Testis (tissue), 3 donors: ENCODE data around the gene RPE. TPM values are rescaled to one million over a fixed set of nuclear protein-coding genes. Genes with fewer than 3 reads are reported as not detected.

ENCODE experiments used
- DNase-seq: peaks from one replicate; pipeline ENCODE4 v3.0.0-alpha.2; 2019
- H3K27ac ChIP-seq, 2 donors: fragments of 200-600 bp; sonication (generic); one replicate each; pipeline ENCODE4 v1.5.1; 2019
- H3K27me3 ChIP-seq: fragments of 200-600 bp; sonication (generic); one replicate; pipeline ENCODE4 v1.5.1; 2019
- H3K36me3 ChIP-seq: fragments of 200-600 bp; sonication (generic); one replicate; pipeline ENCODE4 v1.5.1; 2017; ENCODE audit warnings: low read depth; ENCODE audit errors: missing control alignments
- H3K4me1 ChIP-seq: fragments of 200-600 bp; sonication (generic); one replicate; pipeline ENCODE4 v1.5.1; 2019
- H3K4me3 ChIP-seq, 2 donors: fragments of 200-600 bp; sonication (generic); one replicate each; pipeline ENCODE4 v1.5.1; 2017 to 2019
- H3K9me3 ChIP-seq: fragments of 200-600 bp; sonication (generic); one replicate; pipeline ENCODE4 v1.5.1; 2017
- POLR2A ChIP-seq: fragments of 450-650 bp; IDR thresholded peaks from one replicate; pipeline ENCODE4 v1.6.1; 2017; ENCODE audit warnings: antibody characterized with exemption, mild to moderate bottlenecking, moderate library complexity
- WGBS, 2 donors: methylation state at CpG; one replicate each; pipeline ENCODE4 v1.1.5; 2018; 5-methylcytosine and 5-hydroxymethylcytosine counted together
- intact Hi-C: fragments of 100-400 bp; cut with DNase I; formaldehyde crosslinking; loops from one replicate; pipeline ENCODE4 v1.15.1; 2023; ENCODE audit warnings: low total_unique reads
- polyA plus RNA-seq: library from polyadenylated mRNA; stranded (reverse); fragments of 350-450 nt; fragmentation: Illumina TruSeq; extraction: RNeasy Lipid Tissue Mini Kit (QIAGEN cat#74804); gene quantifications from one replicate; pipeline ENCODE4 v1.2.3, GENCODE V29; 2014; ENCODE audit warnings: low read depth, low replicate concordance; ENCODE audit not compliant: insufficient read depth
- total RNA-seq, 2 donors: library from RNA; depleted of rRNA; stranded (reverse); fragments of >200 nt; gene quantifications; one replicate each; pipeline ENCODE4 v1.2.3, GENCODE V29; 2016
- TF ChIP-seq, protein P1 (sequence below), 3 experiments: fragments of 450-650 bp in 2 of 3; fragments of 200-600 bp in 1 of 3; sonication (generic) in 1 of 3; IDR thresholded peaks; one replicate each; pipeline ENCODE4 v1.5.1; 2016 to 2019; ENCODE audit warnings: antibody characterized with exemption in 3 of 3, mild to moderate bottlenecking in 2 of 3, moderate library complexity in 1 of 3

Gene RPE
- total and polyA plus RNA-seq, 3 donors from 2014 or later: 26.9 to 58.7 (median 35.9) TPM

DNA sequence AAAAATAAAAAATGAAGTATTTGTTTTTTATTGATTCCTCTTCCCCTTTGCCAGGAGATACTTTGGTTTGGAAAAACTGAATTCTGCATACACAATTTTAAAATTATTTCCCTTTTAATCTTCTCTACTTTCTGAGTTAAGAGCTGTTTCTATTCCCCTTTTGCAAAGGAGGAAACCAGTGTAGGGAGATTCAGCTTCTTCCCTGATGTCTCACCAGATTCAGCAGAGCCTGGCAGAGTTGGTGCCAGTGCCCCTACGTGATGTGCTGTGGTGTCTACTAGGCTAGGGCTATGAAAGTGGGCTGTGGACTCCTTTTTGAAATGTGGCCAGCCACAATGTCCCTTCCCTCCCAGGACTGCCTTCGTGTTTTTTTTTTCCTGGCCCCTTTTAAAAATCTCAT is 2.4 kb downstream of the RPE start:
- intact Hi-C loops: no loop called here
- Histone ChIP-seq H3K27ac (no peak overlapping the region), H3K36me3 (no peaks in the 10 kb centered on the region), H3K27me3 (no peaks in the 10 kb centered on the region), H3K4me3 (no peak overlapping the region), H3K9me3 (no peaks in the 10 kb centered on the region), H3K4me1 (peaks cover 11% of the 10 kb centered on the region)
- no peak for DNase-seq
- TF ChIP-seq, protein P1, sequence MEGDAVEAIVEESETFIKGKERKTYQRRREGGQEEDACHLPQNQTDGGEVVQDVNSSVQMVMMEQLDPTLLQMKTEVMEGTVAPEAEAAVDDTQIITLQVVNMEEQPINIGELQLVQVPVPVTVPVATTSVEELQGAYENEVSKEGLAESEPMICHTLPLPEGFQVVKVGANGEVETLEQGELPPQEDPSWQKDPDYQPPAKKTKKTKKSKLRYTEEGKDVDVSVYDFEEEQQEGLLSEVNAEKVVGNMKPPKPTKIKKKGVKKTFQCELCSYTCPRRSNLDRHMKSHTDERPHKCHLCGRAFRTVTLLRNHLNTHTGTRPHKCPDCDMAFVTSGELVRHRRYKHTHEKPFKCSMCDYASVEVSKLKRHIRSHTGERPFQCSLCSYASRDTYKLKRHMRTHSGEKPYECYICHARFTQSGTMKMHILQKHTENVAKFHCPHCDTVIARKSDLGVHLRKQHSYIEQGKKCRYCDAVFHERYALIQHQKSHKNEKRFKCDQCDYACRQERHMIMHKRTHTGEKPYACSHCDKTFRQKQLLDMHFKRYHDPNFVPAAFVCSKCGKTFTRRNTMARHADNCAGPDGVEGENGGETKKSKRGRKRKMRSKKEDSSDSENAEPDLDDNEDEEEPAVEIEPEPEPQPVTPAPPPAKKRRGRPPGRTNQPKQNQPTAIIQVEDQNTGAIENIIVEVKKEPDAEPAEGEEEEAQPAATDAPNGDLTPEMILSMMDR (IDR thresholded peaks at IDR 0.05): no peak
- TF ChIP-seq POLR2A: no peak
- WGBS, 2 donors: 62 to 68% methylated on average over 2 of the region's 2 CpGs

DNA sequence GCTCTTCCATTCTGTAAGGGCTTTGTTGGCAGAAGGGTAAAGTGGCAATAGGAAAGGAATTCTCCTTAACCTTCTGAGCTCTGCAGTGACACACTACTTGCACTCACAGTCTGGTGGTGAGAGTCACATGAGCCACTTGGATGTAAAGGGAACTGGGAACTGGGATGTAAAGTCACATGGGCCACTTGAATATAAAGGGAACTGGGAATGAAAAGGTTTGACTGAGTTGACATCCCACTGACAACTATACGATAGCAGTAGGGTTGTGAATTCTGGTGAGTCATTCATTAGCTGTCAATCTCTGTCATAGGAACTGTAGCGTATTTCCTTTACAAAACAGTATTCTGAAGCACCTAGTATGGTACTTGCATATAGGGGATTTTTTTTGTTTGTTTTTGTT is 5.5 kb downstream of the RPE start:
- peaks cover 6% of the 10 kb centered on the region for H3K4me1 ChIP-seq

DNA sequence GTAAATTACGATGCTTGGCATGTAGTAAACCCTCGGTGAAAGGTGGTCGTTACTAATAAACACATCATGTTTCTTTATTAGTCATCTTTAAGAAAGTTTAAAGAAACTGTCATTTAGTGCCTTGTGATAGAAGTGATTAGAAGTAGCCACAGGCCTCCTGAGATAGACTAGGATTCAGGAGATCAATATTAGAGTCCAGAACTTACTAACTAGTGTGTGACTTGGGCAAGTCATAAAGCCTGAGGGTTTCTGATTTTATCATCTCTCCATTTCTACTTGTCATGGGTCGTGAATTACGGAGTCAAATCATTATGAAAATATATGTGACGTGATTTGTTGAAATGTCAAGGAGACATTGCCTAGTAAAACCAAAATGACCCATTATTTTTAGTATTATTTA is 6.7 kb downstream of the RPE start:
- WGBS, 2 donors: 76 to 77% methylated on average over 6 of the region's 6 CpGs
- intact Hi-C loops: no loop called here
- DNase-seq: no peak

More for the DNA sequence above, 5.5 kb downstream of the RPE start:
- Histone ChIP-seq H3K4me3 (no peak overlapping the region), H3K27ac (no peak overlapping the region), H3K27me3 (no peaks in the 10 kb centered on the region), H3K9me3 (no peaks in the 10 kb centered on the region), H3K36me3 (no peaks in the 10 kb centered on the region)
- intact Hi-C loops: no loop called here
- TF ChIP-seq POLR2A: no peak
- TF ChIP-seq, protein P1 (IDR thresholded peaks at IDR 0.05): no peak
- DNase-seq: no peak
- WGBS, 2 donors: 90 to 96% methylated on average over 2 of the region's 2 CpGs

DNA sequence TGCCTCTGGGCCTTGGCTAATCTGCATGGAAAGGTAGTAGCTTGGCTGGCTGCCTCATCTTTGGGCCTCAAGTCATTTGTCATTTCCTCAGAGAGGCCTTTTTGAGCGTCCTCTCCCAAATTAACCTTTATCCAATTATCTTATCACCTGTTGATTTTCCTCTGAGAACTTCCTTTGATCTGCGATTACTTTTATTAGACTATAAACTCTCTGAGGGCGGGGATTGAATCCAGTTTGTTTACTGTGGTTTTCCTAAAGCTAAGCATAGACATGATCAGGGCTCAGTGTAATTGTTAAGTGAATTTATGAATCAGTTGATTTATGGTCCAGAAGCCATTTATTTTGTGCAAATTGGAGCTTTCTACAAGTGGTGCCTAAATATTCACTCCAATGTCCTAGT is 7.5 kb downstream of the RPE start:
- H3K27me3 ChIP-seq: no peaks in the 10 kb centered on the region
- no peaks in the 10 kb centered on the region for H3K36me3 ChIP-seq
- H3K4me3 ChIP-seq: no peak overlapping the region
- 81 to 87% methylated on average over 3 of the region's 3 CpGs for WGBS, 2 donors
- intact Hi-C loops: no loop called here
- no peak for TF ChIP-seq POLR2A
- TF ChIP-seq, protein P1 (IDR thresholded peaks at IDR 0.05): no peak
- DNase-seq: no peak
- no peaks in the 10 kb centered on the region for H3K9me3 ChIP-seq
- H3K27ac ChIP-seq: no peak overlapping the region
- peaks cover 6% of the 10 kb centered on the region for H3K4me1 ChIP-seq

More for the DNA sequence above, 6.7 kb downstream of the RPE start:
- Histone ChIP-seq H3K4me1 (peaks cover 6% of the 10 kb centered on the region), H3K27me3 (no peaks in the 10 kb centered on the region), H3K27ac (no peak overlapping the region), H3K36me3 (no peaks in the 10 kb centered on the region), H3K4me3 (no peak overlapping the region), H3K9me3 (no peaks in the 10 kb centered on the region)
- TF ChIP-seq POLR2A: no peak
- TF ChIP-seq, protein P1 (IDR thresholded peaks at IDR 0.05): no peak

DNA sequence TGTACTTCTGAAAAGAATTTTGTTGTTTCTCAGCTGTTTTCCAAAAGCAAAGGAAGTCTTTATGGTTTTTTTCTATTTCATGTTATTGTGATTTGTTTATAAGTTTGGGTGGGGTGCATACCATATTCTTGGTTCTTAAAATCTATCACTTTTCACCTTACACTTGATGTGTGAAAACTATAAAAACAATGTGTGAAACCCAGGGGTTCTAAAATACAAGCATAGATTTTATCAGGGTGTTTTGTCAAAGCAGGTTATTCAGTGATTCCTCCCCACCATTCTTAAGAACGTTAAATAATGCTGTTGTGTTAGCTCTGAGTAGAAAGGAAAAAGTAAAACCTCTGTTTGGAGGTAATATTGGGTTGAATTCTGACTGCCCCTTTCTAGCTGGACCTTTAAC is 17.7 kb downstream of the RPE start:
- intact Hi-C loops: no loop called here
- no peaks in the 10 kb centered on the region for H3K36me3 ChIP-seq

More for the DNA sequence above, 17.7 kb downstream of the RPE start:
- H3K27ac ChIP-seq: no peak overlapping the region
- WGBS, 2 donors: 93 to 94% methylated on average over 1 of the region's 1 CpG
- no peak for DNase-seq
- no peaks in the 10 kb centered on the region for H3K27me3 ChIP-seq
- H3K4me1 ChIP-seq: no peaks in the 10 kb centered on the region
- no peaks in the 10 kb centered on the region for H3K9me3 ChIP-seq
- TF ChIP-seq, protein P1 (IDR thresholded peaks at IDR 0.05): no peak
- TF ChIP-seq POLR2A: no peak
- no peak overlapping the region for H3K4me3 ChIP-seq
